Measurements from ENCODE around the gene NUP50.
"Not testable (repeated sequence)": the region's sequence is repeated elsewhere in the genome, so short reads cannot be mapped to it uniquely, and the experiment has no call there.

Gene NUP50

DNA sequence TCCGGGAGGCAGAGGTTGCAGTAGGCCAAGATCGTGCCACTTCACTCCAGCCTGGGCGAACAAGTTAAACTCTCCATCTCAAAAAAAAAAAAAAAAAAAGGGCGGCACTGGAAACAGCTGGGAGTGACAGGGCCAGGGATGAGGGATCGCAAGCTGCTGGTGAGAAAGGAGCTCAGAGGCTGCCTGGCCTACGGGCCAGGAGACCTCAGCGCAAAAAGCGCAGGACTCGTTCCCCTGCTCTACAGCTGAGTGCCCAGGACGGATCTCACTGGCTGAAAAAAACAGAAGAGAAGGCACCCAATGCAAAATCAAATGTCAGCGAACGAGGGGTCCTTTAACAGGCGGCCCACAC lies 650 bp upstream of the NUP50 start:
- DNase-seq: no peak

DNA sequence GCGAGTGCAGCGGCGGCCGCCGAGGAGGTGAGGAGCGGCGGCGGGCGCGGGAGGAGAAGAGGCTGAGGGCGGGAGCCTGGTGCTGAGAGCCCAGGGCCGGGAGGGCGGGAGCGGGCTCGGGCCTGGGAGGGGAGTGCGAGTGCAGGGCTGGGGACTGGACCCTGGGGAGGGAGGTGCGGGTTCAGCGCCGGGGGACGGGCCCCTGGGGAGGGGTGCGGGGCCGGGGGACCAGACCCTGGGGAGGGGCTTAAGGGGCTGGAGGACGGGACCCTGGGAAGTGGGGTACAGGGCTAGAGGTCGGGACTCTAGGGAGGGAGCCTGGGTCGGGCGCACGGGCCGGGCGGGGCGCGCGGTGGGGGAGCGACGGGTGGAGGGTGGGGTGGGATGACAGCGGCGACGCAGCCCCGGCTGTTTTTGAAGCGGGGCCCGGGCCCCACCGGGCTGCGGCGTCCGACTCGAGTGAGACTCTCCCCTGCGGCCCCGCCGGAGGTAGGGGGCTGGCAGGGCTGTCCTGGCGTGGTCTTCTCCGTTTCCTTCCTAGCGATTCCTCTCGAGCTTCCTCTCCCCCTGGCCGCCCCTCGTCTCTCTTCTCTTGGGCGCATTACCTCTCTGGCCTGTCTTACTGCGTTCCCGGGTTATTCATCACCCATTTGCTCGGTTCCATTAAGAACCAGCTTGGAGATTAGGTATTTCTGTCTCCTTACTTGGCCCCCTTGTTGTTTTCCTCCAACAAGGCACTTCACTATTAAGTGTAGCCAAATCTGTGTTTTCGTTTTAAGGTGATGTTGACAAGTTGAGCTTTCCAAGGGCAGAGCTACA lies 754 bp downstream of the NUP50 start:
- DNase-seq: no peak

DNA sequence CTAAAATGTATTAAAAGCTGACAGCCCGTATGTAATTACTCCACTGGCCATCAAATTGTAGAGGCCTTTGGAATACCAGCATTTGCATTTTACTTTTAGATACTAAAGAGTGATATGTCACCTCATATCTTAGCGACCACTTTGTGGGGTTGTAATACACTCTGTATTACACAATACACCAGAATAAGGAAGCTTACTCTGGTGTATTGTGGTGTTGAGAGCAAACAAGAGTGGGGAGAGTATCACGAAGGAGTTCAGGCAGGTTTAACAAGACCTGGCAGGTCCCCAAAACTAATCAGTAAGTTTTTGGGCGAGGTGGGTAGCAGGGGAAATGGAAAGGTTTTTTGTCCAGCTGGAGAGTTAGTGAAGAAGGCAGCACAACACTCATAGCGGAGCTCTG lies 3.2 kb downstream of the NUP50 start:
- DNase-seq: no peak

DNA sequence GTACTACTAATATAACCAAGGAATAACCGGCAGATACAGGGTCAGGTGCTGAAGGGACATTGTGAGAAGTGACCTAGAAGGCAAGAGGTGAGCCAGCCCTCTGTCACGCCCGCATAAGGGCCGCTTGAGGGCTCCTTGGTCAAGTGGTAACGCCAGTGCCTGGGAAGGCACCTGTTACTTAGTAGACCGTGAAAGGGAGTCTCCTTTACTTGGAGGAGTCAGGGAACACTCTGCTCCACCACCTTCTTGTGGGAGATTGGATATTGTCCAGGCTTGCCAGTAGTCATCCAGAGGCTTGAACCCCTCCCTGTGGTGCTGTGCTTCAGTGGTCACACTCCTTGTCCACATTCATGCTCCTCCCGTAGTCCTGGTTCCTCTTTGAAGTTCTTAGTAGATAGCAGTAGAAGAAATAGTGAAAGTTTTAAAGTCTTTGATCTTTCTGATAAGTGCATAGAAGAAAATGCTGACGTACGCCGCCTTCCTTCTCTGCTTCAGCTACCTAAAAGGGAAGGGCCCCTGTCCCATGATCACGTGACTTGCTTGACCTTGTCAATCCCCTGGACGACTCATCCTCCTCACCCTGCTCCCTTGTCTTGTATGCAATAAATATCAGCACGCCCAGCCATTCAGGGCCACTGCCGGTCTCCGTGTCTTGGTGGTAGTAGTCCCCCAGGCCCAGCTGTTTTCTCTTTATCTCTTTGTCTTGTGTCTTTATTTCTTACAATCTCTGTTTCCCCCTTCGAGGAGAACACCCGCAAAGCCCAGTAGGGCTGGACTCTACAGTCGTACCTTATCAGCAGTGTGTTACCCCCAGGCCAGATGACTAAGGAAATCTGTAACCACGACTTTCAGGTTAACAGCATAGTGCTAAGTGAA lies 6.1 kb downstream of the NUP50 start:
- DNase-seq: no peak

DNA sequence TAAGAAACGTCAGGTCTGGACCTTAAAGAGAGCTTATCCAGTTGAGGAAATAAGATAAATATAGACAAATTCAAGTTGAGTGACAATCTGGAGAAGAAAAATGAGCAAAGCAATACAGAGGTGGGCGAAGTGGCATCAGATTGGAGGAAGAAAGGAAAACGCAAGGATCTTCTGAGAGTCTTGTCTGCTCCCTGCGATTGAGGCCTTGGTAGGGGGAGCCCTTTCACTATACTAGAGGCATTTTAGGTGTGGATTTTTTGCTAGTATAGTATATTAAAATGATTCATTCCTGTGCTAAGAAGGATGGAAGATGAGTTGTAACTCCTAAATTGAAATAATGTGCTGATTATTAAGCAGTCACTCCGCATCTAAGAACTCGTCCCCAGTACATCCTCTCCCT lies 8.1 kb downstream of the NUP50 start:
- no peak for DNase-seq

DNA sequence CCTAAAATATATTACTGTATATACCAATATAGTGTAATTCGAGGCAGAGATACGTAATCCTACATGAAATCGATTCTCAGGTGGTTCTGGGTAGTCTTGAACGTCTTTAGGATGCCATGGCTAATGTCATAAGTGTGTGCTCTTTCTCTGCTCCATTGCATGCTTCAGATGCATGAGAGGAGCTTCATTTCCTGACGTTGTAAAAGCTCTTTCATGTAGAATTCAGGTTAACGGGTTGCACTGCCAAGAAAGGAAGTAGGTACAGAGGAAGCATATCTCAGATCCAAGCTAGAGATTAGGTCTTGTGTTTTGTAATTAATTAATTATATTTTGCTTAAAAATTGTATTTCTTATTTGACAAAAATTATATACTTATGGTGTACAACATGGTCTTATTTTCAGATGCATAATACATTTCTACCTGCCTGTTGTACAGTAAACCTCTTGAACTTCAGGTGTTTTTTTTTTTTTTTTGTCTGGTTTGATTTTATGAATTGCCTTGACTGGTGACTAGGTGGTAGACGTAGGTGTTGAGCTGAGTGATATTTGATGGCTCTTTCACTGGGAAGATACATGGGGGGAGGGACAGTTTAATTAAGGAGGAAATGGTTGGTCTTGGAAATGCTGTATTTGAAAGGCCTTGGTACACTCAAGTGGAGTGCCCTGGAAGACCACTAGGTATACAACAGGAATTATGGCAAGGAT lies 9.3 kb downstream of the NUP50 start:
- DNase-seq: no peak

DNA sequence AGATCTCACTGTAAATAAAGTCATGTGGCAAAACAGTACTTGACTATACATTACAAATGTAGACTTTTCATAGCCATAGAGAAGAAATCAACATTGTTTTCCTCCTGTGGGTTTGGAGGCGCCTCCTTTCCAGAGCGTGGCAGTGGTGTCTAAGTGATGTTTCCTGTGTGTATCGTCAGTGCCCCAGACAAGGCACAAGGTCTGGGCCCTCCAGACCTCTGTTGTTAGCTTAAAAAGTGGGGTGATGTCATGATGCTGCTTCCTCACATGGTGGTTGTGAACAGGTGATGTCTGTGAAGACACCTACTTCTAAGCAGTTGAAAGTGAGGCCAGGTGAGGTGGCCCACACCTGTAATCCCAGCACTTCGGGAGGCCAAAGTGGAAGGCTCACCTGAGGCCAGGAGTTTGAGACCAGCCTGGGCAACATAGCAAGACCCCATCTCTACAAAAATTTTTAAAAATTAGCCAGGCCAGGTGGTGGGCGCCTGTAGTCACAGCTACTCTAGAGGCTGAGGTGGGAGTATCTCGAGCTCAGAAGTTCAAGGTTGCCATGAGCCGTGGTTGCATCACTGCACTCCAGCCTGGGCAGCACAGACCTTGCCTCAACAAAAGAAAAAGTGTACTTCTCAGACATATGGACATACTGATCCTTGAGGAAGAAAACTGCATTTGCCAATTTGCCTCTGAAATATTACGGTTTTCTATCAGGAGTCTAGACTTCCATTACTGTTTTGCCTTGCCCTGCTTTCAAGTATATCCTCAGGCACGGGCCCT lies 15.7 kb downstream of the NUP50 start:
- no peak for DNase-seq

DNA sequence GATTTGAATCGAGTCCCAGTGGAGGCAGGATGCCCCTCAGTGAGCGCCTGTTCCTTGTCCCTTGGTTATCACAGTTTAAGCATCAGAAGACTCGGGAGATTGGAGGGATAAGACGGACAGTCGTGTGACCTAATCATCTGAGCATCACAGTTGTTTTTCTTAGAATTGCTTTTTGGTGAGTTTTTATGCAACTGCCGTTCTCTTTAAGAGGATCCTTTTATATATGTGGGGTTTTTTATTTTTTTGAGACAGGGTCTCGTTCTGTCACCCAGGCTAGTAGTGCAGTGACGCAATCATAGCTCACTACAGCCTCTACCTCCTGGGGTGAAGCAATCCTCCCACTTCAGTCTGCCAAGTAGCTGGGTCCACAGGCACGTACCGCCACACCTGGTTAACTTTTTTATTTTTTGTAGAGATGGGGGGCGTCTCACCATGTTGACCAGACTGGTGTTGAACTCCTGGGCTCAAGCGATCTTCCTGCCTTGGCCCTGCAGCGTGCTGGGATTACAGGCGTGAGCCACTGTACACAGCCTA lies 16.5 kb downstream of the NUP50 start:
- DNase-seq: no peak

DNA sequence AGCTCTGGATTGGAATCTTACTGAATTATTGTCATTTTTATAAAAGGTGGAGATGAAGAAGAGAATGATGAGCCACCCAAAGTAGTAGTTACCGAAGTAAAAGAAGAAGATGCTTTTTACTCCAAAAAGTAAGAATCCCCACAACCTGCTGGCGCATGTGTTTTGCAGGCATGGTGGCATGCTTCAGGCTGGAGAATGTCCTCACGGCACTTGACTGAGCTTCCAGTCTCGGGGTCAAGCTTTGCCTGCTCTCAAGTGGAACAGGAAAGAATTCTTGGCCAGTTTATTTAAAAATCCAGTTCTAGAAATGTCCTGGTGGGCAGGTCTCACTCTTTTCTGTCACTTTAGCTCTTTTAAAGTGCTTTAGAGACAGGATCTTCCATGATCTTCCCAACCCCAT lies 17.5 kb downstream of the NUP50 start:
- DNase-seq: no peak

DNA sequence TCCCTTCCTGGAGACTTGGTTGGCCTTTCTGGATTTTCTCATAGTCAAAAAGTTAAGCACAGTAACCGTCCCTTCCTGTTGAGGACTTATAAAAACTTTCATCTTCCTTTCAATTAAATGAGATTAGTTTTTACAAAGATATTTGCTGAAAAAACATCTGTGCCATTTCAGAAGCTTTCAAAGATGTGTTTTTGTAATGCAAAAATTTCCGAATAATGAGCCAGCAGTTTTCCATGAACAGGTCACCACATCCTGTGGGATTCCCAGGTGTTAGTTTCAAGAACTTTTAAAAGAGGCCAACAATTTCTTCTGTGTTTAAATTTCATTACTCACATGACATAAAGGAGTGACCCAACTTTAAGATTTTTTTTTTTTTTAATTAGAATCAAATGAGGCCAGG lies 18.0 kb downstream of the NUP50 start:
- DNase-seq: no peak

DNA sequence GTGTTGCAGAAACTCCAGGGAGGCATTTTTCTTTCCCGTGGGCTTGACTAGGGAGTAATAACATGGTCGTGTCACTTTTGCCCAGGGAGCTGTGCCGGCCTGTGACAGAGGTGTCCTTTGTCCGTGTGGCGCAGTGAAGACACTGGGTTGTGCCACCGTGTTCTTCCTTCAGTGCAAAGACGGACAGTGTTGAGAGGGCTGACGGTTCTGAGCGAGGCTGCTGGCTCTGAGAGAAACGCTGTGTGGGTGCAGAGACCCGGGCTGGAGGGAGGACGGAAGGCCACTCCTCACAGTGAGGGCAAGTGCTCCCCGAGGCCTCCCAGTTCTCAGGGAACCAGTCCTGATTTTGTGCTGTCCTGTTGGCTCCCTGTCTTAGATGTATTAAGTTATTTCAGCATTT lies 20.2 kb downstream of the NUP50 start:
- no peak for DNase-seq

DNA sequence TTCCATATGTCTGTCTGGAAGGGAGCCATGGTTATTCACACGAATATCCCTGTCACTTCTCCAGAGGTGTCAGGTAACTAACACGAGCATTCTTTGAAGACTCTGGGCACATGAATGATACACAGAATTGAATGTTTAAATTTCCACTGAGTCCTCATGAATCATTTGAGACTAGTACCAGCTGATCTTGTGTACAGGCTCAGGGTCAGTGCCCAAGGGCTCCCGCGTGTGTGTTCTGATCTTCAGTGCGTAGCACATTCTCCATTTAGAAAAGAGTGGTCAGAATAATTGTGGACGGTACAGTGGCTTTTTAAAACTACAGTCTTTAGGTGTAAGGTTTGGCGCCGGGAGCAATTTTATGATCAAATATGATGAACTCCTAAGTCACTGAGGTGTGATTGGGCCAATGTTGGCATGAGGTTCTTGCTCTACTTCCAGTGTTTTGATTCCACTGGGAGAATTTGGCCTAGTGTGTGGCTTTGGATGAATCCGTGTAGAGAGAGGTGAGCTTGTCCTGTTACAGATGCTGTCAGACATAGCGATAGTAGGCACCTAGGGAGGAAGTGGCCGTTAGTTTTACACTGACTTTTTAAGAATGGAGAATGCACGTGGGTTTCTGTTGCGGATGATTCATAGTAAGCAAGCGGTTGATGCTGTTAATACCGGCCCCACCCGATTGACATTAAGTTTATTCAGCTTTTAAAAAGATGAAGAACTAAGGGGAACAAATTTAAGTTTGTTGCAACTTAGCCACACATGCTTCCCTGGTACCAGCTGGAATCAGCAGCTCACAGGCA lies 22.2 kb downstream of the NUP50 start:
- no peak for DNase-seq

DNA sequence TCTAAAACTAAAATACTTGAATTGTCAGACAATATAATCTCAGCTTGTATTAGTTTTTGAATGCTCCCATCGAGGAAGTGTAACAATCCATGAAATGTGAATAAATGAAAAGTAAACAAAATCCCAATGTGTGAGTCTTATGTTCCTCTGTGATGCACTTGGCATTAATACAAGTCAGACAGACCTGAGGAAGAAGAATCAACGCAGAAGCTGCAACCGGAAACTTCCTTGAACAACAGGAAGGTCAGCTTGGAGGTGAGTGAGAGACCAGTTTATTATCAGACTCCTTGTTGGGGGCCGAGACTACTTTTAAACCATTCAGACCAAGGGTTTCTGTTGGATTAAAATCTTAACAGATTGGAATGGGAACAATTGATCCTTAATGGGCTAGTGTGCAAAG lies 24.2 kb downstream of the NUP50 start:
- DNase-seq: no peak

DNA sequence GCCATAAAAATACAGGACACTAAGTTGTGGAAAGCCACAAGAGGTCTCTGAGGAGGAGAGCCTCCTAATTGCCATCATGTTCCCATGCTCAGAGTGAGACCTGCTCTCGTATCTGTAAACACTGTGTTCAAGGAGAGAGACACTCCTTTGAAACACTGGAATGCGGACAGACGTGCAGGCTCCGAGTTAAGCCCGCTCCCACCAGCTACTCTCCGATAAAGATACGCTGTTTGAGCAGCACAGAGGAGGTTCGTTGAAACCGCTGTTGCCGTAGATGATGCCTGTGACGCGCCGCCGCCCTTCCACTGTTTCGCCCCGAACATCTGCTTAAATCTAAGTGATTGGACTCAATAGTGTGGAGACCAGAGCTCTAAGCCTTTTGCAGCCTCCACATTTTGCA lies 25.1 kb downstream of the NUP50 start:
- DNase-seq: no peak

DNA sequence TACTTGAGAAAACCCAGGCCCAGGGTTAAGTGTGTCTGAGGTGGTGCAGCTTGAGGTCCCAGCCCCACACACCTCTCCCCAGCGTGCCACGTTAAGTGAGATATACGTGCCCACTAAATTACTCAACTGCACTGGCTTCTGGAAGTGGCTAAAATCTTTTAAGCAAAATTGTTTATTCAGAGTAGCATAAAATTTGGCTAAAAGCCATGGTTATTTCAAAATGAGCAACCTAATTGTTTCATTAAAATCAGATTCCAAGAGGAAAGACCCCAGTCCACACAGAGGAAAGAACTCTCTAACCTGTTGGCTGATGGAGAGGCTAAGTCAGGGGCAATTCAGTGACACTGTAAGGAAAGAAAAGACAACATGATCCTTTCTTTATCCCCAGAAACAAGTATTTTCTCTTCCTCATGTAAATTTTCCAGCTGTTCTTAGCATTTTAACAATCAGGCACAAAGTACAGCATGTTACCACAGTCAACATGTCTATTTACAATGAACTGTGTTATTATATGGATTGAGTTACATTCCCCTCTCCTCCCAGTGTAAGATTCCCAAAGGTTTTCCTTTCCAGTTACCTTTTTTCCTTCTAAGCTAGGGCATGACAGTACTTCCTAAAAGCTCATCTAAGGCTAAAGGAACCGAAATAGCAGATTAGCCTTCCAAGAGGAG lies 26.6 kb downstream of the NUP50 start:
- no peak for DNase-seq

DNA sequence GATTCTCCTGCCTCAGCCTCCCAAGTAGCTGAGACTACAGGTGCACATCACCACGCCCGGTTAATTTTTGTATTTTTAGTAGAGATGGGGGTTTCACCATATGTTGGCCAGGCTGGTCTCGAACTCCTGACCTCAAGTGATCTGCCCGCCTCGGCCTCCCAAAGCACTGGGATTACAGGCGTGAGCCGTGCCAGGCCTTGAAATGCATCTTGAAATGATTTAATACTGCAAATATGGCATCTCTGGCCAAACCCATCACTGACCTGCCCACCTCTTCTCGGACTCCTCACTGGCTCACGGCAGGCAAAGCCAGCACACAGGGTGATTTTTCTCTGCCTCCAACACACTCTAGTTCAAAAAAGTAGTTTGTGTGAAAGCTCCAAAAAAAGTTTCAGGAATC lies 28.0 kb downstream of the NUP50 start:
- not testable (repeated sequence) for DNase-seq

DNA sequence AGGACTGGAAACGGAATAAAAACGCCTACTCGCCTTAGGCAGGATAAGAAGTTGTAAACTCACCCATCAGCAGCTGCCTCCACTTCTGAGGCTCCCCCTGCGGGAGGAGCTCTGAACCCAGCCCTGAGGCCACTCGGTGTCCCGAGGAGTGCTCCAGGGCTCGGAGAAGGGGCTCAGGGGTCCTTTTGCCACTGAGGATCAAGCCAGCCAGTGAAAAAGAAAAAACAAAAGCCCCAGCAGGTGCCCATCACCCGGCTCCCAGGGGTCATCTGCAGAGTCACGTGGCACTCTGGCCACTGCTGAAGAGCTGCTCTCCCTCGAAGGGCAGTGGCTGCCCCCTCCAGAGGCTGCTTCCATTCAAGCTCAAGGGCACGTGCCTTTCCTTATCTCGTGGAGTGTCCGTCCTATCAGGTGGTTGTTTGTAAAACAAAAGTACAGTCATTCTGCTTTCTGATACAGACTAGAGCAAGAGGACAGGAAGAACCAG lies 29.0 kb downstream of the NUP50 start:
- no peak for DNase-seq

DNA sequence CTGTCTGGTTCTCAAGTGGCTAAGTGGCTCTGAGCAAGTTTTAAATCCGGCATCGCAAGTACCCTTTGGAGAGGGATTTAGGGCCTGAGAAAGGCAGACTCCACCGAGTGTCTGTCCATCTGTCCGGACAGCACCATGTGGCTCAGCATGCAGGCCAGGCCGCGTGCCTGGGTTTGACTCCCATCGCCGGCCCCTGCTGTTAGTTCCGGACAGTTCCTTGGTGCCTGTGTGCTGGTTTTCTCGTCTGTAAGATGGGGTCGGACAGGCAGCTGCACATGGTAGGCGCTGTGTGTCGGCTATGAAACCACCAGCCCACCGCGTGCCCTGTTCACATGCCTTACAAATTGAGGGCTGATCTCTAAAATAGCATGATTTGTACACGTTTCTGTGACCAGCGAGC lies 31.0 kb downstream of the NUP50 start:
- DNase-seq: no peak

DNA sequence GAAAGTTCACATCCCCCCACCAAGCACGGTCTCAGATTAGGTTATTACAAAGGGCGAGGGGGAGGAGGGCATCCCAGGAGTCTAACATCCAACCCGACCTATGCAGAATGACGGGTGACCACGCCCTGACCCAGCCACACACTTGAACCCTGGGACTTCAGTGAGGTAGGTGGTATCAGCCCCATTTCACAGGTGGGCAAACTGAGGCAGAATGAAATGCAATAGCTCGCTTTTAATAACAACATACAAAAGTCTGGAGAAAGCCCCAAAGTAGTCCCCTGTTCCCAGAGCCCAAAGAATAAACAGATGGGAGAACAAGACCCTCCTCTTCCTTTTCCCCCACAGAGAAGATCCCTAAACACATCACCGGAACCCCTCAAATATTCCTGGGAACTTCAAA lies 31.9 kb downstream of the NUP50 start:
- no peak for DNase-seq

DNA sequence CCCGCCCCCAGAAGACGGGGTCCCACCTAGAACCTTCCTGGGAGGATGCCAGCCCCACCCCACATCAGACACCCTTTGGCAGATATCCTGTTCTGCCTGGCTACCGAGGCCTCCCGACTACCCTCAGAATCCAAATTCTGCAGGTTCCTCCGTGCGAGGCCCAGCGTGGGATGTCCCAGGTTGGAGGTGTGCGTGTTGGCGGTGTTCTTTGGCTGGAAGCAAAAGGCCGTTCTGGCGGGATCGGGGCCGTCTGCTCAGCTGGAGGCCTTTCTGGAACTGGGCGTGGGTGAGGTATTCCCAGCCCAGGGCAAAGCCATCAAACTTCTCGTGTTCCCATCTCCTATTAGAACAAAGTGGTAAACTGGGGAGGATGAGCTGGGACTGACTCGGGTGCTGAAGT lies 32.6 kb downstream of the NUP50 start:
- no peak for DNase-seq

Measured in SHP77 treated with DMSO at 0.1 percent for 48 hours (cell line).